ENCODE results near the gene EHD4.

Gene EHD4

DNA sequence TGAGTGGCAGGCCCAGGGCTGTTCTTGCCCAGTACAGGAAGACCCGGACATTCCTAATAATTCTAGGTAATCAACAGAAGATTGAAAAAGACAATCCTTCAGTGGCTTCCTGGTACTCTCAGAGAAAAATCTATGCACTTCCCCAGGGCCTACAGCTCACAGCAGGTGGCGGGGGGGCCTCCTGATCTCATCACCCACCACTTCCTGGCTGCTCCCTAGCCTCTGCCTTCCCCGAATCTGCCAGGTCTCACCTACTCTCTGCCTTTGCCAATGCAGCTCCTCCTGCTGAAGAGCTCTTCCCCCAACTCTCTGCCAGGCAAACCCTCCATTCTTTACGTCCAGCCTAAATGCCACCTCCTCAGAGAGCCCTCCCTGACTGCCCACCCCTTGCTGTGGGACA is 37.5 kb downstream of the EHD4 start:
- H3K4me1 ChIP-seq (ENCODE audit: low read length) = peaks cover 26% of the 10 kb centered on the region
- no peak overlapping the region for H3K4me3 ChIP-seq (ENCODE audit: low read length)

GRCh38 chr15:41933771-41934170 is 38.6 kb downstream of the EHD4 start:
- H3K36me3 ChIP-seq (replicated peaks; ENCODE audit: low read depth, low read length) = peaks cover 12% of the 10 kb centered on the region
- no peak overlapping the region for H3K4me3 ChIP-seq (ENCODE audit: low read length)
- H3K4me2 ChIP-seq (ENCODE audit: low read length) = no peak overlapping the region
- H3K27ac ChIP-seq (ENCODE audit: low read length) = no peak overlapping the region
- H4K20me1 ChIP-seq (ENCODE audit: insufficient read depth, low read length) = peaks cover 26% of the 10 kb centered on the region
- no peak for TF ChIP-seq CTCF (IDR thresholded peaks at IDR 0.05; ENCODE audit: low read depth, low read length)
- TF ChIP-seq EZH2phosphoT487 (IDR thresholded peaks at IDR 0.05; ENCODE audit: low read depth) = no peak
- H3K9me3 ChIP-seq (ENCODE audit: insufficient read depth, low read length) = no peaks in the 10 kb centered on the region
- H3K4me1 ChIP-seq (ENCODE audit: low read length) = peaks cover 36% of the 10 kb centered on the region
- no peak overlapping the region for H3K9ac ChIP-seq (ENCODE audit: low read length)
- H2AFZ ChIP-seq (ENCODE audit: low read depth, low read length) = no peak overlapping the region
- no peaks in the 10 kb centered on the region for H3K27me3 ChIP-seq (ENCODE audit: low read depth, low read length)
- no peaks in the 10 kb centered on the region for H3K79me2 ChIP-seq (ENCODE audit: low read length)

More for the DNA sequence above, 37.5 kb downstream of the EHD4 start:
- Histone ChIP-seq H3K9me3 (ENCODE audit: insufficient read depth, low read length) (no peaks in the 10 kb centered on the region), H3K9ac (ENCODE audit: low read length) (no peak overlapping the region), H3K79me2 (ENCODE audit: low read length) (no peaks in the 10 kb centered on the region), H3K27me3 (ENCODE audit: low read depth, low read length) (no peaks in the 10 kb centered on the region), H4K20me1 (ENCODE audit: insufficient read depth, low read length) (peaks cover 19% of the 10 kb centered on the region), H3K27ac (ENCODE audit: low read length) (no peak overlapping the region), H3K36me3 (replicated peaks; ENCODE audit: low read depth, low read length) (peaks cover 12% of the 10 kb centered on the region), H3K4me2 (ENCODE audit: low read length) (no peak overlapping the region), H2AFZ (ENCODE audit: low read depth, low read length) (no peak overlapping the region)
- TF ChIP-seq EZH2phosphoT487 (IDR thresholded peaks at IDR 0.05; ENCODE audit: low read depth) (no peak), CTCF (IDR thresholded peaks at IDR 0.05; ENCODE audit: low read depth, low read length) (no peak)

DNA sequence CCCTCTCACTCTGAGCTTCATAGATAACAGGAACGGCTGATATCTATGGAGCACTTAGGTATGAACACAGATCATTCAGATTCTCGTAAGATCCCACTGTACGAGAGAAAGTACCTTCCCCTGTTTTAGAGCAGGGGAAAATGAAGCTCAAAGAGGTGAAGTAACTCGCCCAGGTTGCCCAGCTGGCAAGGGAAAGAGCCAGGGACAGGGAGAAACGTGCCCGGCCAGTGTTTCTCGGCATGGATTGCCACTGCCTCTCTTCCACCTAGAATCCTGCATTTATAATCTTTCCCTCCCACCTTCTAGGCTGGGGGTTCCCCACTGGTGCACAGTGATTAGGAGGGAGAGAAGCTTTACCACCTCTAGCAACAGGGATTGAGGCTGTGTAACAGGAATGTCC is 39.0 kb downstream of the EHD4 start:
- no peak overlapping the region for H2AFZ ChIP-seq (ENCODE audit: low read depth, low read length)
- H3K79me2 ChIP-seq (ENCODE audit: low read length) = no peaks in the 10 kb centered on the region
- H3K27ac ChIP-seq (ENCODE audit: low read length) = no peak overlapping the region
- H3K9me3 ChIP-seq (ENCODE audit: insufficient read depth, low read length) = no peaks in the 10 kb centered on the region
- no peak for TF ChIP-seq EZH2phosphoT487 (IDR thresholded peaks at IDR 0.05; ENCODE audit: low read depth)
- no peak for TF ChIP-seq CTCF (IDR thresholded peaks at IDR 0.05; ENCODE audit: low read depth, low read length)
- H3K27me3 ChIP-seq (ENCODE audit: low read depth, low read length) = no peaks in the 10 kb centered on the region
- no peak overlapping the region for H3K4me3 ChIP-seq (ENCODE audit: low read length)
- H3K9ac ChIP-seq (ENCODE audit: low read length) = no peak overlapping the region
- H3K36me3 ChIP-seq (replicated peaks; ENCODE audit: low read depth, low read length) = peaks cover 15% of the 10 kb centered on the region
- peaks cover 41% of the 10 kb centered on the region for H3K4me1 ChIP-seq (ENCODE audit: low read length)
- H3K4me2 ChIP-seq (ENCODE audit: low read length) = no peak overlapping the region
- peaks cover 29% of the 10 kb centered on the region for H4K20me1 ChIP-seq (ENCODE audit: insufficient read depth, low read length)

- no peaks in the 10 kb centered on the region for H3K9me3 ChIP-seq (ENCODE audit: insufficient read depth, low read length)
- no peak overlapping the region for H3K4me3 ChIP-seq (ENCODE audit: low read length)
- H3K36me3 ChIP-seq (replicated peaks; ENCODE audit: low read depth, low read length) = peaks cover 12% of the 10 kb centered on the region
- H3K27me3 ChIP-seq (ENCODE audit: low read depth, low read length) = no peaks in the 10 kb centered on the region
- H4K20me1 ChIP-seq (ENCODE audit: insufficient read depth, low read length) = peaks cover 35% of the 10 kb centered on the region
- H3K27ac ChIP-seq (ENCODE audit: low read length) = no peak overlapping the region
- no peak overlapping the region for H3K4me2 ChIP-seq (ENCODE audit: low read length)
- H3K9ac ChIP-seq (ENCODE audit: low read length) = no peak overlapping the region
- H3K4me1 ChIP-seq (ENCODE audit: low read length) = peaks cover 47% of the 10 kb centered on the region
- H2AFZ ChIP-seq (ENCODE audit: low read depth, low read length) = no peak overlapping the region
- TF ChIP-seq EZH2phosphoT487 (IDR thresholded peaks at IDR 0.05; ENCODE audit: low read depth) (no peak), CTCF (IDR thresholded peaks at IDR 0.05; ENCODE audit: low read depth, low read length) (no peak)
- no peaks in the 10 kb centered on the region for H3K79me2 ChIP-seq (ENCODE audit: low read length)
Measured at GRCh38 chr15:41932511-41933289, 39.7 kb downstream of the EHD4 start.
